Stimulated activated CD4-positive, alpha-beta T cell treated with anti-CD3 and anti-CD28 coated beads, Interleukin-15, amount 100 ng/mL, for 48 hours (primary cell): Measurements from ENCODE around the gene LRRC4C.

Experiments
- DNase-seq, 2 donors: peaks; one replicate each; pipeline ENCODE4 v3.0.0-alpha.2; 2020; ENCODE audit warnings: low read depth in 2 of 2

Gene LRRC4C

DNA sequence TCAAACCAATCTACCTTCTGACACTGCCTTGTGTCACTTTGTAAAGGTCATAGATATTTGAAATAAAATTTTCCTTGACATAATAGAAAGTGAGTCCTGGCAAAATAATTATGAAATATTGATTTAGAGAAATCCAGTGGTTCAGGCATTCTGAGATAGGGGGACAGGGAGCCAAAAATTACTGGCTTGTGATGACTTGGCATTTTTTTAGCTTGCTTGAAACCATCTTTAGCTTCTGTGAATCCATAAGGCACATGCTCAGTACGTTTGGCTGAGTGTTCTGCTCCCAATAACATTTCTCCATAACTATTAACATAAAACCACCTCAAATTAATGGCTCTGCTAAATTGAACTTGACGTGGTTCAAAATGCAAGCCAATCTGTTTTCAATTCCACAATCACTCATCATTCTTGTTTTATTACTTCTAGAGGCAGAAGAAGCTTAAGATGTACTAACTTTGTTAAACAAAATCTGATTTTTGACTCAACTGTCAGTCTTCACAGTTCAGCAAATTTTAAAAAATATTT is 209.0 kb downstream of the LRRC4C start:
- DNase-seq = no peak

DNA sequence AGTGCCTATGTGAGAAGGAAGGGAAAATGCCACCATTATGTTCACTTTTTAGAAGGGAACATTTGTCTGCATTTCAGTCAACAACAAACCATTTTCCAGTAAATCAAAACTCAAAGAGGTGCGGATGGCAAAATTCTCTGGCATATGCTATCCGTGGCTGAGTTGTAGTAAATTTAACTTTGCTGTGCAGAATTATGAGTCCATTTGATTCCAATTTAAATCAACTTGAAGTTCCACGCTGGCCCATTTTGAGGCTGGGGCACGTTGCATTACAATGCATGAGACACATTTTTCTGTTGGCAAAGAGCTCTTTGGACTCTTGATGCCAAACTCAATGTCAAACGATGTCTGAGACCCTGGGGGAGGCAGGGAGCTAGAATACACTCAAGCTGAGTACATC is 211.8 kb downstream of the LRRC4C start:
- no peak for DNase-seq

DNA sequence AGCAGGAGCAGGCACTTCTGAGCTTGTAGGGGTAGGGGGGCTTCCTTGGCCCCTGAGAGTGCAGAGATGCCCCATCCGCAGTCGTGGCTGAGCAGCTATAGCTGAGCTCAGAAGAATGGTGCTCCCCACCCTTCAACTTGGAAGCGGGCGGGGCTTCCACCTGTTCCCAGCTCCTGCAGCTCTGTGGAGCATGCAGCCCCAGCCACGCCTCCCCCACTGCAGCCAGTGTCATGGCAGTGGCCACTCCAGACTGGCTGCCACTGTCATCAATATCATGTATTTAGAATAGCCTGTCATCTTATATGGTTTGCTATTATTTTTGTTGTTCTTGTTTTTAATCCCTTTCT is 213.1 kb downstream of the LRRC4C start:
- no peak for DNase-seq

DNA sequence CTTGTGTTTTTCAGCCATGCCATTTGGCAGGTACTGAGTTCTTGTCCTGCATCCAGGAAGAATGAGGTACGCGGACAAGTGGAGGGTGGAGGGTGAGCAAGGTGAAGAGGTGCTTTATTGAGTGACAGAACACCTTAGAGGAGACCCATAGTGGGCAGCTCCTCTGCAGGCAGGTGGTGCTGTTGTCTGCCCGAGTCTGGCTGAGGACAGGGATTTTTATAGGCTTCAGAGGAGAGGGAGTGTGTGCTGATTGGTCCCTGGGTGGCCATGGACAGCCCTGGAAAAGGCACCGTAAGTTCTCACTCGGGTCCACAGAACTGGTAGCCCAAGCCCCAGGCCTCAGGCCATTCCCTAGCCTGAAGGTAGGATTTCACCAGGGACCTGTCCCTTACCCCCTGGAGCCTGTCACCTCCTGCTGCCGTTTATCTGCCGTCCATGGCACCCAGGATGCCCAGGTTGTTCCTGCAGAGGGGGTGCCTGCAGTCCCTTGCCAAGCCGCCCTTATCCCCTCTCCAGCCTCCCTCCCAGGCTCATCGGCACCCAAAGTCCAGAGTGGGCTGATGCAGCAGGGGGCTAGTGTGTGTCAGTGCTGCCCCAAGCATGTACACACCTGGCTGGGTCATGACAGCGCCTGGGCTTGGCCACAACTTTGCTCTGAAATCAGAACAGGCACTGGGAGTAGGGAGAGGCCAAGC is 213.6 kb downstream of the LRRC4C start:
- DNase-seq = no peak

DNA sequence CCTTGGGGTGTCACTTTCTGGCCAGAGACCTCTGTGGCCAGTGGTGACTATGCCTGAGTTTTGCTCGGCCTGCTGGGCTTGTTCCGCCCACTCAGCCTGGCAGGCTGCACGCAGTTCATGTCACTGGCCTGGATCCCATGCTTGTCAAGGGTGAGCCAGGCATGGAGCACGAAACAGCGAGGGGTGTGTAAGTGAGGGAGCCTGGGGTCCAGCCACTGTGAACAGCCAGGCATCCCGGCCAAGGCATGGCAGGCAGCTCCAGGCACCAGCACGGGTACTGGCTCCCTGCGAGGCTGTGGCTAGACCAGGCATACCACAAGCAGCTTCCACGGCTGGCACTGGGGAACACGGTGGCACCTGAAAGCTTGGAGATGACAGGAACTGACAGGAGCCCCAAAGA is 214.3 kb downstream of the LRRC4C start:
- DNase-seq = no peak

DNA sequence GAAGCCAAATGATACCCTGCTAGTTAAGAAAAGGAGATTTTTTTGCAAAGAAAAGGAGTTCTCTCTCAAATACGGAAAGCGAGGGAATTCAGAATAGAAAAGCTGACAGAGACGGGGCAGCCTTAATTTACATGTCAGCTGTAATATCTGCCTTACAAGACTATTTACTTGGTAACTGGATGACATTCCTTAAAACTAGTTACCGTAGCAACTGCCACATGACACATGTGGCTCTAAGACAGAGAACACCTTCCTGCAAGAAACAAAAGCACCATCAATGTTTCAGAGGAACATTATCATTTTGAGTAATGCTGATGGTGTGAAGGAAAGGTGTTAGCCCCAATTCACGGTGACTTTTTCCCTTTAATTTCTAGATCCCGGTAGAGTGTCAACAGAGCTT is 222.1 kb downstream of the LRRC4C start:
- DNase-seq = no peak

DNA sequence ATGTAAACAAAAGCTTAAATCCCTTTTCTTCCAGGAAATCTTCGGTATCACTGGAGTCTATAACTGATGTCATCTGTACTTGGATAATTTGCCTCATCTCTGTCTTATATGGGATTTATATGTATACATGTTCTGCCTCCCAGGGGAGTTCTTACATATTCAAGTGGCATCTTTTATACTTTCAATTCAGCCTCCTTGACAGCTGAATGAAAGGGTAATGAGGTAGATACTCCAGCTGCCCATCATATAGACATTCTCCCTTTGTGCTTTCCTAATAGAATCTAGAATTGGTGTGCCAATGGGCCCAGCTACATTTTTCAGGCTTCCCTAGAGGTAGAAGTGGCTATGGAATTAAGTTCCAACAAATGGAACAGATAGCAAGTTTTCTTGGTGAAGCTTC is 223.8 kb downstream of the LRRC4C start:
- DNase-seq = no peak

DNA sequence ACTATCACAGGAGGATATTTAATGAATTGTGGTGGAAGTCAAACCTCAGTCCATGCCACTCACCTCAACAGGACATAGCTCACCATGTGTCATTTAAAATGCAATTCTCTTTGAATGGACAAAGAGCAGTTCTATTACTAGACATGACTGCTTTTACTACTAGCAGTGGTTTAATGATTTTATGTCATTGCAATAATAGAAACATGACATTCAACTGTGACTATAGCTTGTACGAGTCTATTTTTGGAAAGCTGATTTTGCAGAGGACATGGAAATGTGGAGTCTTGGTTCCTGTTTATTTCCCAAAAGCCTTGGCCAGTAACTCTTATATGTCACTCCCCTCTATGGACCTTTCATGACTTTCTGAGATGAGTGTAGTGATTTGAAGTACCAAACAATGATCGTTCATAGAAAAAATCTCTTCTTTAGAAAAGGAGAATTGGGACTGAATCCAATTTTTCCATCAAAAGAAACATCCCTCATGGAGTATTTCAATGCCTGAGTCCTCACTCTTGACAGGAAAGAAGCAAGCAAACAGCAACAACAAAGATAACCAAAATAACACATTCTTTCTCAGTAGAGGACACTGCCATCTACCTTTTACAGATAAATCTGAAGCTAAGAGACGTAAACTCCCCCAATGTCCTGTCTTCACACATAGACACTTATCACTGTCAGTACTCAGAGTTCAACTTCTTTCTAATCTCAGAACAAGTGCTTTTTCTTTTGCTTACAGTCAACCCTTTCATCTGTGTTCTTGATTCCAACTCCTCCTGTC is 233.4 kb downstream of the LRRC4C start:
- no peak for DNase-seq

DNA sequence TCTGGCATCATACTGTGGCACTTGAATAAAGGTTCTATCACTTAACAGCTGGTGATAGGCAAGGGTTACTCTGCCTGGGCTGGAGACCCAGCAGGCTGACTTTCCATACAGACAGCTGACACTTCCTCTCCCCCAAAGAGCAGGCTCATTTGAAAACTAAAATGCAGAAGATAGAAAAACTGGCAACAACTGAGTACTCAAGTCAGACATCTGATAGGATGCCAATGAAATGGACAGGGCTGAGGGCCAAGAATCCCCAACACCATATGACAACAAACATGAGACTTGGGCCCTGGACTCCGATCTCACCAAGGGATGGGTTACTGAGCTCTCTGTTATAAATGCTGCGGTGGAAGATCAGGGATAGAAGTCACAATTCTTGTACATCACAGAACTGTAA is 237.2 kb downstream of the LRRC4C start:
- DNase-seq = no peak

DNA sequence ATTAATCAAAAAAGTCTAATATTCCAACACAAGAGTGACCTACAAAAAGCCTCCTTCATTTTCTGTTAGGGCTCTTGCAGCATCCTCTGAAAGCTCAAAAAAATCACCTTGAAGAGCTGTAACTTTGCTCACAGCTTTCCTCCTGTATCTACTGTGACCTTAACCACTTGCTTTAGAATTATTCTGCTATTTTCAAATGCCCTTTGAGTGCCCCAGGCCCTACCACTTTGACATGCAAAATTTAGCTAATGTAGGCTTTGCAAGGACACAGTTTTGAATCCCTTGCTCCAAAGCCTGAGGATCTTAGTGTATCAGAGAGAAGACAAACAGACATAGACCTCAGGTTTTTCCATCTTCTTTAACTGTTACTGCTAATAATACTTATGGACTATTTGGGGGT is 253.1 kb downstream of the LRRC4C start:
- no peak for DNase-seq

DNA sequence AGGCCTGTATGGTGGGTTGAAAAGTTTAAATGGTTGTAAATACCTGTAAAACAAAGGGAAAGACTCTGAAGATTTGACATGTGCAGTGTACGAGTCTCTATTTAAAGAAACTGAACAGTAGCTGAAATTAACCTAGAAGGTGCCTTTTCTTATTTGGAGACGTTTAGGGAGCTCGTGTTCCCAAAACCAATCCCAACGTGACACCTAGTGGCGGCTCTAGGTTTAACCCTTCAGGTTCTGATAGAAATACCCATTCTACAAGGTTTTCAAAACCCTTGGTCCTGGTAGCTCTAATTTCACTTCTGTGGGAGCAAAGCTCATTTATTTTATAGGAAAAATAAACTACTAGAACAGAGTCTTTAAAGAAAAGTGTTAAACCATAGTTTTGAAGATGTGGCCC is 258.3 kb downstream of the LRRC4C start:
- DNase-seq = no peak

DNA sequence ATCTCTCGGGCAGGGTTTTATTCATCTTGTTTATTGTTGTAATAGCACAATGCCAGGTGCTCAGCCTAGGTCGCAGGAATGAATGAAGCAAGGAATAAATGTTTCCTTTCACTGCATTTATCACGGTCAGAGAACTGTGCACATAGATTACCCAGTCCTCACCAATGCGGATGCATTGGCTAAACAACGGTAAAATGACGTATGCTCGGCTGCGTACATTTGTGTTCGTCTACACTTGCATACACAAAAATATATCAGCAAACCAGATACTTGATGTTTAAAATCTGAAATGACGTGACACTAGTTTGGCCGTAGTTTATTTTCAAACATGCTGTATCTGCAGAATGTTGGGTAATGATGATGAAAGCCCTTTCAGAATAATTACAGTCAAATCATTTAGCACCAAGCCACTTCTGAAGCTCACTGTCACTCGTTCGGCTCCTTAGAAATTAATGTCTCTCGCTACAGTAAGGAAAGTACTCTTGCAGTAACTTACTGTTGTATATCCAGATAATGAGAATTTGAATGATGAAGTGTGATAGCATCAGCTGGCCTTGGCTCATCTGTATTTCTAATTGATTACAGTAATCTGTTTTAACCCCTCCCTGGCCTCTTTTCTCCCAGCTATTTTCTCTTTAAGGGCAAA is 268.9 kb downstream of the LRRC4C start:
- DNase-seq = no peak

DNA sequence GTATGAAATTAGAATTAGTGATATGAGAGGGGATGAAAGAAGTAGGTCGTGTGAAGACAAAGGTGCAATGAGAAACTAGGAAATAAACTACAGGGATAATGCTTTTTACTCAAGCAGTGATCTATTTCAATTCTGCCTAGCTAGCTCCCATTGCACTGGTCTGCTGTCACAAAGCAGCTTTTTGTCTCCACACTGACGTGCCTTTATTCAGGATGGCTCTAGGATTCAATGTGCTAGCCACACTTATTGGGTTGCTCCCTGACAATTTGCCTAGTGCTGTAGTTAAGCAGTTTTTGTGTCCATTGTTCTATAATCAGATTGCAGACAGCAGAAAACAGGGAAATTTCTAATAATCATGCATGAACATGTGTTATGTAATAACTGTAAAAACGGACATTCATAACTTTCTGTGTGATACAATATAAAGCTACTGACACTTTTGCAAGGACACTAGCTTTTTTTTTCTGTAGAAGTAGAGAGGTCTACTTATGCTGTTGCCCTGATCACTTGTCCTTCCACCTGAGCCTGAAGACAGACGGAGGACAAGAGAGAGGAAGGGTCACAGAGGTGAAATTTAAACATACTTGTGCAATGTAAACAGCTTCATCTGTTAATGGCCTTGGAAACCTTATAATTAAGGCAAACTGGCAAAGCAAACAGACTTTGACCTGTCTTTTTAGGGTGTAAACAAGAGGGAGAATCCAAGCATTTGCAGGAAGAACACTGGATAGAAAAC is 269.6 kb downstream of the LRRC4C start:
- DNase-seq = no peak

DNA sequence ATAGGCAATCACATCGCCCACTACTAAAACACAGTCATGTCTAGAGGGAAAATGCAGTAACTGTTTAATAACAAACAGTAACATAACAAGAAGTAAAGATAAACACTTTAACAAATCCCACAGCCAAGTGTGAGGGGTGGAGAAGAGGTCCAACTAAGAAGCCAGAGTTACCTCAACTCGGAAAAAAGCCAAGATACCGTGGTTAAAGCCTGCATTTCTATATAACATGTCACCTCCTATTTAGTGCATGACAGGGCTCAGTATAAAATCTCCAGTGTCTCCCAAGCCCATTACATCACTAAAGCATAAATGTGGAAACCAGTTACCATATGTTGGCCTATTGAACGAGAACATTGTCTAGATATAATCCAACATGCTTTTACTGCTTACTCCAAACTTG is 281.7 kb downstream of the LRRC4C start:
- DNase-seq = no peak

DNA sequence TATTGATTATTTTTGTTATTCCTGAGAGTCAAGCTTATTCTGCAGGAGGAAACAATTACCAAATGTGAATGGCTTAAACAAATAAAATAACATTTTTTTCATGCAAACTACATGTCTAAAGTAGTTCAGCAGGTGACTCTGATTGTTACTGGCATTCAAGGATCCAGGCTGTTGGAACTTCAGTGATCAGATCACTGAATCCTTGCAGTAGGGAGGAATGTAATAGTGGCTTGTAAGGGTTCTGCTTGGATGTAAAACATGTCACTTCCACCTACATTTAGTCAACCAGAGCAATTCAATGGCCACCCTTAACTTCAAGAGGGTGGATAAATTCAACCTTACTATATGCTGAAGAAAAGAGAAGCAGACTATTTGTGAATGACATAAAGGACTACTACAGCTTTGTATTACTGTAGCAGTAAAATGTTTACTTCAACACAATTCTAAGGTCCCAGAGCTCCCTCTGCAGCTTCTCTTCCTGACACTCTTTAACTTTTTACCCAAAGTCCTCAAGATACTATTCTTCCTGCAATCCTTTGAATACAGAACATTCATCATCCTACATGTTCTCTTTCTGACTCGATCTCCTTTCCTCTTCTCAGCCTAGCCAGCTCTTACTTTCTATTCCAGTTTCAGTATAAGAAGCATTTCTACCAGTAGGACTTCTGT is 284.0 kb downstream of the LRRC4C start:
- no peak for DNase-seq

DNA sequence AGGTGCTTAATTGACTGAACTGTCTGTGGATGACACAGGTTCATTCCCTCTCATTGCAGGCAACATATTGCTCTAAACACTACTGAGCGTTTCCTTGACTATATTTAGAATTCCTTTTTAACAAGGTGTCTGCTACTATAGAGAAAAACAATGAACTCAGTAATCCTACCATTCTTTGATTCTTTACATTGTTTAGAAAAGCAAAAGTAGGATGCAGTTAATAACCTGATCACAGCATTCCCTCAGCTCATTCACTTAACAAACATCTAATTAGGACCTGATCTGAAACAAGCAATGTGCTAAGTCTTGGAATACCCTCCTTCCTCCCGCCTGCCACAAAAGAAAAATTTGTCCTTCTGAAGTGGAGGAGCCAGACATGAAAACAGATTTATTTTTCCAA is 313.1 kb downstream of the LRRC4C start:
- DNase-seq = no peak

DNA sequence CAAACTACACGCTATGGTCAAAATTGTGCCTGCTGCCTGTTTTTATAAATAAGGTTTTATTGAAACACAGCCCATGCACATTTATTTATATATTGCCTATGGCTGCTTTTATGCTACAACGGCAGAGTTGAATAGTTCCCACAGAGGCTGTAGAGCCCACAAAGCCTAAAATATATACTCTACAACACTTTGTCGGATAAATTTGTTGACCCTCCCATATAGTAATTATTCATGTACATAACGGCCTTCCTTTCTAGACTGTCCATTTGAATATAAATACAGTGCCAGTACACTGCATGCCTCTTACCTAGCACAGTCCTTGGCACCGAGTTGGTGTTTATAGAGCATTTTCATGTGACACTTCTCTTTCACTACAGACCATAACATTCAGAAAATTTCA is 314.0 kb downstream of the LRRC4C start:
- DNase-seq = no peak

DNA sequence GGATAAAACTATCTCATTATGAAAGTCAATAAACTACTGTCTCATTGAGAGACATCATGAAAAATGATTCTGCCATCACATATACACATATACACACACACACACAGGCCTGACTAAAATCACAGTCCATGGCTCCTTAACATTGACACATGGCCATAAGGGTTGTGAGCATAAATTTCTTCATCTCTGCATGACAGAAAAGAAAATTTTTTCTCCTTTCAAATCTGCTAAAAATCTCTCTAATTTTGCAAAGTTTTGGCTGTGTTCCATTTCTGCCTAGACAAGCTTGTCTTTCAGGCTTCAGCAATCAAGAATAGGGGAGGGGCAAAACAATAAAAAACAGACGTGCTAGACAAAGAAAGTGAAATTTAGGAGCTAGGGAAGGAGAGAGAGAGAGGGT is 324.5 kb downstream of the LRRC4C start:
- no peak for DNase-seq

DNA sequence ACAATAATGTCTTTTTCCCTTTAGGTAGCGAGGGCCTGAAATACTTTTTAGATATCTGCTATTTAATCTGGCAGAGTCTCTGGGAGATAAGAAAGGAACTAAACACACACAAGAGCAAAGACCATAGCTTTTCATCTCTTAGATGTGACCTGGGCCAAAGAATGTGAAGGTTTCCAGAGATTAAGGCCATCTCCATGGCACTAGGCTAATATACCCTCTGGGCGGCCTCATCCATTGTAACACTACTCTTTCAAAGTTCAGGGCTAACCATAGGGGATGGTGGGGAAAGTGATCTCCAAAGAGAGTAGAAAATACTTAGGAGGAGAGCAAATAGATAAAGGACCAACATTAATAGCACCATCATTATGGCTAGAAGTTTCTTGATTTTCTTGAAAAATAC is 326.4 kb downstream of the LRRC4C start:
- no peak for DNase-seq

DNA sequence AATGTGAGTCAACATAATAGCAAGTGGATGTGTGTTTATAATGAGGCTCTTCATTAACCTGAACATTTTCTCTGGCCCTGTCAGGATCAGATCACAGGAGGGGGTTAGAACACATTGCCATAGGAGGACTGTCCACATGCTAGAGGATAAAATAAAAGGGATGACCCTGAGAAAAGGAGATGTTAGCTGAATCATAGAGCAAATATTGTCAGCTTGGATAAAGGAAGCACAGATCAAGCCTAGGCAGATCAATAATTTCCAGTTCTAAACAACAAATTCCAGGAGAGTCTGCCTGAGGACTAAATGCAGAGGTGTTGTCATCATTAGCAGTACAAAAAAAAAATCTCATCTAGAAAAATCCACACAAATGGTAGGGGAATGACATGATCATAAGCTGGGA is 337.9 kb downstream of the LRRC4C start:
- no peak for DNase-seq

DNA sequence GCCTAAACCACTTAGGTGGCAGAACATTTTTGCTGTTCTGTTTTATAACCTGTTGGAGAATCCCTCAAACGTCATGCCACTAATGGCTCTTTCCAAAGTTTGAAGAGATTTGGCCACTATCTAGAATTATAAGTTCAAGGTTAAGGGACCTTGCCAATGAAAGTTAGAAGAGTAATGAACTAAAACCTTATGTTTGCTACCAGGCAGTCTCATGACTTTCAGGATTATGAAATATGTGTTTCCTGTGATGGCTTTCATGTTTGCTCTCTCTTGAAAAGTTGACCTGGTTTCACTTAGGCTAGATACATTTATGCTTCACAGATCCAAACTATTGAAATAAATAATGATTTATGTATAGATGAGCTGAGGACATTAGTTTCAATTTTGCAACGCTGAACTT is 340.0 kb downstream of the LRRC4C start:
- DNase-seq = no peak

DNA sequence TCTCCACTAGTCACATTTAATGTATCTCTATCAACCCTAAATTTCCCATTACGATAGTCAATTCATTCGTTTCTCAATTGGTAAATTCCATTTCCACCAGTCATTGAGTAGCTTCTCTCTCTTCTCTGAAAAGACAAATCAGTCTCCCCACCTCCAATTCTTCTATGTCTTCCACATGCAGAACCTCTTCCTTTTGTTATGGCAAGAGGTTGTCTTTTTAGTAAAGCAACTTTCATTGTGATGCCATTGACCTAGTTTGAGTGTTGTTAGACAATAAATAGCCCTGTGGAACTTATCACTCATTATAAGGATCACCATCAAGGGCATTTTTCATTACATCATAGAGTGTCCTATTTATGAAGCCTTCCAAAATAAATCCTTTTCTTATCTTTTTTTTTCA is 340.9 kb downstream of the LRRC4C start:
- no peak for DNase-seq
